Measurements from ENCODE around the gene LMLN. TPM values are rescaled to one million over a fixed set of nuclear protein-coding genes. Genes with fewer than 3 reads are reported as not detected.
"Not testable (repeated sequence)": the region's sequence is repeated elsewhere in the genome, so short reads cannot be mapped to it uniquely, and the experiment has no call there.

LMLN gene
- 3.4 TPM for polyA plus RNA-seq (ENCODE audit: insufficient read length)

GRCh38 chr3:197959891-197960693 is at the start of gene LMLN:
TSS of gene LMLN (plus strand) at chr3:197960217. CDS start at chr3:197960246, 29 bp downstream.
- peak; percentile 86 for DNase-seq (ENCODE audit: low read depth)

GRCh38 chr3:197912741-197913476 is 47.1 kb upstream of the LMLN start:
- no peak for DNase-seq (ENCODE audit: low read depth)

GRCh38 chr3:197913641-197914380 is 46.2 kb upstream of the LMLN start:
- DNase-seq (ENCODE audit: low read depth), result no peak

GRCh38 chr3:197921429-197922275 is 38.4 kb upstream of the LMLN start:
- not testable (repeated sequence) for DNase-seq (ENCODE audit: low read depth)

GRCh38 chr3:197926418-197926817 is 33.6 kb upstream of the LMLN start:
- DNase-seq (ENCODE audit: low read depth), result no peak

- not testable (repeated sequence) for DNase-seq (ENCODE audit: low read depth)
Observed at GRCh38 chr3:197927578-197927977, 32.4 kb upstream of the LMLN start.

- DNase-seq (ENCODE audit: low read depth), result no peak
Observed at GRCh38 chr3:197936819-197937384, 23.1 kb upstream of the LMLN start.

GRCh38 chr3:197940745-197941384 is 19.2 kb upstream of the LMLN start:
- no peak for DNase-seq (ENCODE audit: low read depth)

GRCh38 chr3:197942956-197943556 is 17.0 kb upstream of the LMLN start:
- no peak for DNase-seq (ENCODE audit: low read depth)

GRCh38 chr3:197949191-197949777 is 10.7 kb upstream of the LMLN start:
- no peak for DNase-seq (ENCODE audit: low read depth)

- DNase-seq (ENCODE audit: low read depth), result peak; percentile 97
Observed at GRCh38 chr3:197949778-197950676, 10.0 kb upstream of the LMLN start, which contains the start of gene RPL35A. TSS of gene RPL35A (plus strand) at chr3:197950190. CDS start at chr3:197950968, 778 bp downstream.

- no peak for DNase-seq (ENCODE audit: low read depth)
Observed at GRCh38 chr3:197950677-197951061, 9.3 kb upstream of the LMLN start.

- no peak for DNase-seq (ENCODE audit: low read depth)
Observed at GRCh38 chr3:197951392-197951990, 8.5 kb upstream of the LMLN start.

GRCh38 chr3:197952440-197952839 is 7.6 kb upstream of the LMLN start:
- DNase-seq (ENCODE audit: low read depth), result no peak

GRCh38 chr3:197953325-197953724 is 6.7 kb upstream of the LMLN start:
- no peak for DNase-seq (ENCODE audit: low read depth)

- no peak for DNase-seq (ENCODE audit: low read depth)
Observed at GRCh38 chr3:197953881-197954280, 6.1 kb upstream of the LMLN start.

- no peak for DNase-seq (ENCODE audit: low read depth)
Observed at GRCh38 chr3:197955892-197956477, 4.0 kb upstream of the LMLN start.

- DNase-seq (ENCODE audit: low read depth), result no peak
Observed at GRCh38 chr3:197956626-197956988, 3.4 kb upstream of the LMLN start.

Measured in forelimb muscle (tissue), 1 donor.